ENCODE results near the gene HUNK.

Gene HUNK

GRCh38 chr21:31952828-31953227, 80.0 kb downstream of the HUNK start:
- TF ChIP-seq YY1 (IDR thresholded peaks at IDR 0.05; ENCODE audit: low read depth) (no peak), FOXM1 (IDR thresholded peaks at IDR 0.05; ENCODE audit: borderline replicate concordance, low read depth) (no peak), TAF1 (IDR thresholded peaks at IDR 0.05; ENCODE audit: low read depth) (no peak), CREB1 (IDR thresholded peaks at IDR 0.05; ENCODE audit: low read depth) (no peak), MAX (IDR thresholded peaks at IDR 0.05) (no peak), RAD21 (IDR thresholded peaks at IDR 0.05; ENCODE audit: low read depth) (no peak), EP300 (IDR thresholded peaks at IDR 0.05; ENCODE audit: borderline replicate concordance) (no peak), CEBPB (IDR thresholded peaks at IDR 0.05) (no peak), ZBTB7A (IDR thresholded peaks at IDR 0.05; ENCODE audit: low read depth) (no peak)

- no peak for TF ChIP-seq EGR1 (IDR thresholded peaks at IDR 0.05)
- TF ChIP-seq FOXM1 (IDR thresholded peaks at IDR 0.05; ENCODE audit: borderline replicate concordance, low read depth) = no peak
- no peak for TF ChIP-seq TAF1 (IDR thresholded peaks at IDR 0.05; ENCODE audit: low read depth)
- TF ChIP-seq ZBTB7A (IDR thresholded peaks at IDR 0.05; ENCODE audit: low read depth) = no peak
- no peak for TF ChIP-seq NFIC (IDR thresholded peaks at IDR 0.05)
- no peak for TF ChIP-seq MAX (IDR thresholded peaks at IDR 0.05)
- TF ChIP-seq TEAD4 (IDR thresholded peaks at IDR 0.05) = no peak
- TF ChIP-seq USF1 (IDR thresholded peaks at IDR 0.05) = no peak
- TF ChIP-seq CREB1 (IDR thresholded peaks at IDR 0.05; ENCODE audit: low read depth) = no peak
- TF ChIP-seq REST (IDR thresholded peaks at IDR 0.05; ENCODE audit: low read depth) = no peak
Measured at GRCh38 chr21:31957631-31958030, 84.8 kb downstream of the HUNK start.

GRCh38 chr21:31959881-31960280, 87.1 kb downstream of the HUNK start:
- TF ChIP-seq TCF12 (IDR thresholded peaks at IDR 0.05; ENCODE audit: low read depth) (no peak), REST (IDR thresholded peaks at IDR 0.05; ENCODE audit: low read depth) (no peak), EP300 (IDR thresholded peaks at IDR 0.05; ENCODE audit: borderline replicate concordance) (no peak), MAX (IDR thresholded peaks at IDR 0.05) (no peak), EGR1 (IDR thresholded peaks at IDR 0.05) (no peak), CREB1 (IDR thresholded peaks at IDR 0.05; ENCODE audit: low read depth) (no peak), USF1 (IDR thresholded peaks at IDR 0.05) (no peak), TAF1 (IDR thresholded peaks at IDR 0.05; ENCODE audit: low read depth) (no peak), CEBPB (IDR thresholded peaks at IDR 0.05) (no peak), YY1 (IDR thresholded peaks at IDR 0.05; ENCODE audit: low read depth) (no peak), FOXM1 (IDR thresholded peaks at IDR 0.05; ENCODE audit: borderline replicate concordance, low read depth) (no peak), NFIC (IDR thresholded peaks at IDR 0.05) (no peak), ZBTB7A (IDR thresholded peaks at IDR 0.05; ENCODE audit: low read depth) (no peak), RAD21 (IDR thresholded peaks at IDR 0.05; ENCODE audit: low read depth) (no peak)

- TF ChIP-seq RAD21 (IDR thresholded peaks at IDR 0.05; ENCODE audit: low read depth) (no peak), TEAD4 (IDR thresholded peaks at IDR 0.05) (no peak), FOXM1 (IDR thresholded peaks at IDR 0.05; ENCODE audit: borderline replicate concordance, low read depth) (no peak), EGR1 (IDR thresholded peaks at IDR 0.05) (no peak), YY1 (IDR thresholded peaks at IDR 0.05; ENCODE audit: low read depth) (no peak), ZBTB7A (IDR thresholded peaks at IDR 0.05; ENCODE audit: low read depth) (no peak), TCF12 (IDR thresholded peaks at IDR 0.05; ENCODE audit: low read depth) (no peak), MAX (IDR thresholded peaks at IDR 0.05) (no peak), TAF1 (IDR thresholded peaks at IDR 0.05; ENCODE audit: low read depth) (no peak), CREB1 (IDR thresholded peaks at IDR 0.05; ENCODE audit: low read depth) (no peak), REST (IDR thresholded peaks at IDR 0.05; ENCODE audit: low read depth) (no peak), EP300 (IDR thresholded peaks at IDR 0.05; ENCODE audit: borderline replicate concordance) (no peak), NFIC (IDR thresholded peaks at IDR 0.05) (no peak), USF1 (IDR thresholded peaks at IDR 0.05) (no peak)
Measured at GRCh38 chr21:31961027-31961426, 88.2 kb downstream of the HUNK start.
